ENCODE measurements around the gene MUS81. TPM values are rescaled to one million over a fixed set of nuclear protein-coding genes. Genes with fewer than 3 reads are reported as not detected.
A peak's percentile ranks its signal among the peaks of the same experiment; 100 is the strongest.

MUS81 gene
- total and polyA plus RNA-seq, 2 of the 13 experiments (the other 11 are each of a cell fraction or from before 2014, with no cell fraction given), result 25.6 to 30.2 TPM

DNA sequence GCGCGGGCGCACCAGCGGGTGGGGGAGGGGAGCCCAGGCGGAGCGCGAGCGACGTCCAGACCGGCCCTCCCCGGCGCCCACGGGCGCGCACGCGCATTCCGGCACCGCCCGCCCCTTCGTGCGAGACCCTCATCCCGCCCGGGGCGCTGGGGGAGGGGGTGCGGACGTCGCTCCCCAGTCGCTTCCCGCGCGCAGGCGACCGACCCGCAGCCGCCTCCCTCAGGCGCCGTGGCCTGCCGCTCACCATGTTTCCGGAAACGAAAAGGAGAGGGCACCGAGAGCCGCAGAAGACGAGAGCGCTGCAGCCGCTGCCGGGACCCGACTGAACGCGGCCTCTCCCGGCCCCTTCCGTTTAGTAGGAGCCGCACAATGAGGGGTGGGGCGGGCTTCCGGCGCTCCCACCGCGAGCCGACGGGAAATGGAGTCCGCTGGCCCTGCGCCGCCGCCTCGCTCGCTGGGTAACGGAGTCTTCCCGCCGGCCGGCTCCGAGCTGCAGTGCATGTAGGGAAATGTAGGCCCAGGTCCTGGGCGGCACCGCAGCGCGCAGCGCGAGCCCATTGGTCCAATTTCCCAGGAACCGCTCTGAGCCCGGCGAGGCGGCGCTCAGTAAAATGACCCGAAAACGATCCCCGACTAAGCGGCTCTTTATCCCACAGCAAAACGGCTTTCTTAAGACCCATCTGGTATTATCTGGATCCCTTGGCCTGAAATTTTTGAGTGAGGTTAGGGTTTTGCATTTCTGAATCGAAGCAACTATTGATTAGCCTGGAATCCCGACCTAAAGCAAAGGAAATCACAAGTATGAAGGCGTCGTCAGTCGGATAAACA lies 2.2 kb upstream of the MUS81 start, which contains the start of gene CFL1 (continued):
- TF ChIP-seq, protein P1, sequence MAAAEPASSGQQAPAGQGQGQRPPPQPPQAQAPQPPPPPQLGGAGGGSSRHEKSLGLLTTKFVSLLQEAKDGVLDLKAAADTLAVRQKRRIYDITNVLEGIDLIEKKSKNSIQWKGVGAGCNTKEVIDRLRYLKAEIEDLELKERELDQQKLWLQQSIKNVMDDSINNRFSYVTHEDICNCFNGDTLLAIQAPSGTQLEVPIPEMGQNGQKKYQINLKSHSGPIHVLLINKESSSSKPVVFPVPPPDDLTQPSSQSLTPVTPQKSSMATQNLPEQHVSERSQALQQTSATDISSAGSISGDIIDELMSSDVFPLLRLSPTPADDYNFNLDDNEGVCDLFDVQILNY (CRISPR knock-in tag; conservative IDR thresholded peaks at IDR 0.05), result peak; percentile 85
- TF ChIP-seq NCOR1 (IDR thresholded peaks at IDR 0.05; ENCODE audit: borderline replicate concordance, low read length), result no peak
- no peak for TF ChIP-seq ZMYM2 (CRISPR knock-in tag; IDR thresholded peaks at IDR 0.05)
- peak; percentile 88 for TF ChIP-seq CBFB (CRISPR knock-in tag; IDR thresholded peaks at IDR 0.05)
- peak; percentile 99 for TF ChIP-seq RBFOX2 (IDR thresholded peaks at IDR 0.05; ENCODE audit: low read depth, low read length)
- TF ChIP-seq ZNF160 (CRISPR knock-in tag; IDR thresholded peaks at IDR 0.05), result peak; percentile 64; the same call in 1 of the 2 replicates
- TF ChIP-seq NRL (CRISPR knock-in tag; IDR thresholded peaks at IDR 0.05; ENCODE audit: borderline replicate concordance), result no peak
- no peak for TF ChIP-seq MZF1 (CRISPR knock-in tag; IDR thresholded peaks at IDR 0.05; ENCODE audit: borderline replicate concordance)
- TF ChIP-seq ZNF138 (CRISPR knock-in tag; IDR thresholded peaks at IDR 0.05; ENCODE audit: low read depth), result peak; percentile 20; the same call in 1 of the 2 replicates
- TF ChIP-seq SMARCC2 (IDR thresholded peaks at IDR 0.05), result no peak
- TF ChIP-seq, protein P2, sequence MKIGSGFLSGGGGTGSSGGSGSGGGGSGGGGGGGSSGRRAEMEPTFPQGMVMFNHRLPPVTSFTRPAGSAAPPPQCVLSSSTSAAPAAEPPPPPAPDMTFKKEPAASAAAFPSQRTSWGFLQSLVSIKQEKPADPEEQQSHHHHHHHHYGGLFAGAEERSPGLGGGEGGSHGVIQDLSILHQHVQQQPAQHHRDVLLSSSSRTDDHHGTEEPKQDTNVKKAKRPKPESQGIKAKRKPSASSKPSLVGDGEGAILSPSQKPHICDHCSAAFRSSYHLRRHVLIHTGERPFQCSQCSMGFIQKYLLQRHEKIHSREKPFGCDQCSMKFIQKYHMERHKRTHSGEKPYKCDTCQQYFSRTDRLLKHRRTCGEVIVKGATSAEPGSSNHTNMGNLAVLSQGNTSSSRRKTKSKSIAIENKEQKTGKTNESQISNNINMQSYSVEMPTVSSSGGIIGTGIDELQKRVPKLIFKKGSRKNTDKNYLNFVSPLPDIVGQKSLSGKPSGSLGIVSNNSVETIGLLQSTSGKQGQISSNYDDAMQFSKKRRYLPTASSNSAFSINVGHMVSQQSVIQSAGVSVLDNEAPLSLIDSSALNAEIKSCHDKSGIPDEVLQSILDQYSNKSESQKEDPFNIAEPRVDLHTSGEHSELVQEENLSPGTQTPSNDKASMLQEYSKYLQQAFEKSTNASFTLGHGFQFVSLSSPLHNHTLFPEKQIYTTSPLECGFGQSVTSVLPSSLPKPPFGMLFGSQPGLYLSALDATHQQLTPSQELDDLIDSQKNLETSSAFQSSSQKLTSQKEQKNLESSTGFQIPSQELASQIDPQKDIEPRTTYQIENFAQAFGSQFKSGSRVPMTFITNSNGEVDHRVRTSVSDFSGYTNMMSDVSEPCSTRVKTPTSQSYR (CRISPR knock-in tag; IDR thresholded peaks at IDR 0.05; ENCODE audit: borderline replicate concordance), result peak; percentile 89
- peak; percentile 84 for TF ChIP-seq TAF15 (IDR thresholded peaks at IDR 0.05; ENCODE audit: low read depth, low read length, poor library complexity, severe bottlenecking)
- TF ChIP-seq KDM5A (IDR thresholded peaks at IDR 0.05; ENCODE audit: borderline replicate concordance, low read length), result no peak
- TF ChIP-seq ESRRA (CRISPR knock-in tag; IDR thresholded peaks at IDR 0.05; ENCODE audit: low read depth), result peak; percentile 52; the same call in 1 of the 2 replicates
- 0 out of 2 replicates have a peak, but pooled peaks have one; percentile 31 for TF ChIP-seq ZNF230 (CRISPR knock-in tag; IDR thresholded peaks at IDR 0.05)
- TF ChIP-seq, protein P3, sequence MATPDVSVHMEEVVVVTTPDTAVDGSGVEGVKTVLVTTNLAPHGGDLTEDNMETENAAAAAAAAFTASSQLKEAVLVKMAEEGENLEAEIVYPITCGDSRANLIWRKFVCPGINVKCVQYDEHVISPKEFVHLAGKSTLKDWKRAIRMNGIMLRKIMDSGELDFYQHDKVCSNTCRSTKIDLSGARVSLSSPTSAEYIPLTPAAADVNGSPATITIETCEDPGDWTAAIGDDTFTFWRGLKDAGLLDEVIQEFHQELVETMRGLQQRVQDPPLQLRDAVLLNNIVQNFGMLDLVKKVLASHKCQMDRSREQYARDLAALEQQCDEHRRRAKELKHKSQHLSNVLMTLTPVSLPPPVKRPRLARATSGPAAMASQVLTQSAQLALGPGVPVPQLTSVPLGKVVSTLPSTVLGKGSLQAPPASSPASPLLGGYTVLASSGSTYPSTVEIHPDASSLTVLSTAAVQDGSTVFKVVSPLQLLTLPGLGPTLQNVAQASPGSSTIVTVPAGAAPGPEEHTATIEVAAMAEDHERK (CRISPR knock-in tag; IDR thresholded peaks at IDR 0.05; ENCODE audit: low read depth), result peak; percentile 68; the same call in 1 of the 2 replicates
- TF ChIP-seq SIN3A (IDR thresholded peaks at IDR 0.05; ENCODE audit: borderline replicate concordance, low read depth, low read length), result peak; percentile 85; the same call in 1 of the 2 replicates
- TF ChIP-seq SUZ12 (IDR thresholded peaks at IDR 0.05; ENCODE audit: low read depth, low read length), result peak; percentile 77
- no peak for TF ChIP-seq ZNF720 (CRISPR knock-in tag; IDR thresholded peaks at IDR 0.05)
- no peak for TF ChIP-seq TOE1 (CRISPR knock-in tag; IDR thresholded peaks at IDR 0.05)
- TF ChIP-seq ZBTB20 (CRISPR knock-in tag; IDR thresholded peaks at IDR 0.05; ENCODE audit: borderline replicate concordance, low read depth), result no peak; the same call in 1 of the 2 replicates

All from HepG2 (cell line).